GM19099 (cell line): ENCODE results near the gene PRDM12.

Source experiments
- POLR2A ChIP-seq: IDR thresholded peaks from 3 replicates; pipeline ENCODE4 v1.6.1; 2011; ENCODE audit warnings: low read depth; ENCODE audit not compliant: insufficient read length; ENCODE audit errors: extremely low read depth

PRDM12 gene

DNA sequence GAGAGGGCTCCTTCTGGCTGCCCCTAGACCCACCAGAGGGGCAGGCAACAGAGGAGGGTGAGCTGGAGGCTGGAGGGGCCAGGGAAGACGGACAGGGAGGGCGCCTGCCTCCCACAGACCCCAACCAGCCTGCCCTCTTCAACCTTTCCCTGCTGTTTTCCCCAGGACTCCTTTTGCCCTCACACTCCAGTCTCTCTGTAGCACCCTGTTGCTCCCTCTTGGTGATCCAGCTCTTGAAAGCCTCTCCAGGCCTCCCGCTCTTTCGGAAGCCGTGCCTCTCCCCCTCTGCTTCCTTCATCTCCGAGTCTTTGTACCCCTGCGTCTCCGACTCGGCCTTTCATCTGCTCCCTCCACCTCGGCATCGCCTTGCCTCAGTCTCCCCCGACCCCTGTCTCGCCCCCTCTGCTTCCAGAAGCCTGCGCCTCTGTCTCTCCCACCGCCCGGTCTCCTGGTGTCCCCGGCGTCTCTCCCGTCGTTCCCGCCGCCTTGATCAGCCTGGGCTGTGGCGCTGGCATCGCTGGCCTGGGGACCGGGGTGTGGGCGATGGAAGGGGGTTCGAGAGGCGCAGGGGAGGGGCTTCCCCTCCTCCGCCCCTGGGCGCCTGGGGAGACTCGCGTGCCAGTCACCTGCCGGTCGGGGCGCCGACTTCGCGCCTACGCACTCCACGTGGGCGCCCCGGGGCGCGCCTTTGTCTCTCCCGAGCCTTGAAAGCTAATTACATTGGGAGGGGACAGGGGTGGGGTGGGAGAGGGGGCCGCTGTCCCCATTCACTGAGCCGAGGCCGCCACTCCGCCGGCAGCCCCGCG is 5.3 kb upstream of the PRDM12 start:
- no peak for TF ChIP-seq POLR2A

DNA sequence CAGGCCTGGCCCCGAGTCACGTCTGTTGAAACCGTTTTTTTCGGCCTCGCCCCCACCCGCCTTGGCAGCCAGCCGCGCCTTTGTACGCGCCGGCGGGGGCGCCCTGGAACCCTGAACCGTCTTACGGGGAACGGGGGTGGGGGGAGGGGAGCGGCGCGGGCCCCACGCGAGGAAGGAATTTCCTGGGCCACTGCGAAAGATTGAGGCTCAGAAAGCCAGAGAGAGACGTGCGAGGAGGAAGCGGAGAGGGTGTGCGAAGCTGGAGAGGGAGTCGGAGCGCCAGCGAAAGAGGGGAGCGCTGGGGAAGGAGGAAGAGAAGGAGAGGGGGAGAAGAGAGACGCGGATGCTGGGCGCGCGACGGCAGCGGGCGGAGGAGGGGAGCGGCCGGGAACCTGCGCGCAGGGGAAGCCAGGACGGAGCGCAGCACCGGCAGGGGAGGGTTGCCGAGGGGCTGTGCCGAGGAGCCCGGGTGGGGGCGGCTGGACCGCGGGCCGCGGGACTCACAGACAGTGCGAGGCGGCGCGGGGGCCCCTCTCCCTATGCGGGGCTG is 4.6 kb upstream of the PRDM12 start:
- TF ChIP-seq POLR2A = no peak

- TF ChIP-seq POLR2A = no peak
Measured at GRCh38 chr9:130660326-130660682, 4.1 kb upstream of the PRDM12 start.

DNA sequence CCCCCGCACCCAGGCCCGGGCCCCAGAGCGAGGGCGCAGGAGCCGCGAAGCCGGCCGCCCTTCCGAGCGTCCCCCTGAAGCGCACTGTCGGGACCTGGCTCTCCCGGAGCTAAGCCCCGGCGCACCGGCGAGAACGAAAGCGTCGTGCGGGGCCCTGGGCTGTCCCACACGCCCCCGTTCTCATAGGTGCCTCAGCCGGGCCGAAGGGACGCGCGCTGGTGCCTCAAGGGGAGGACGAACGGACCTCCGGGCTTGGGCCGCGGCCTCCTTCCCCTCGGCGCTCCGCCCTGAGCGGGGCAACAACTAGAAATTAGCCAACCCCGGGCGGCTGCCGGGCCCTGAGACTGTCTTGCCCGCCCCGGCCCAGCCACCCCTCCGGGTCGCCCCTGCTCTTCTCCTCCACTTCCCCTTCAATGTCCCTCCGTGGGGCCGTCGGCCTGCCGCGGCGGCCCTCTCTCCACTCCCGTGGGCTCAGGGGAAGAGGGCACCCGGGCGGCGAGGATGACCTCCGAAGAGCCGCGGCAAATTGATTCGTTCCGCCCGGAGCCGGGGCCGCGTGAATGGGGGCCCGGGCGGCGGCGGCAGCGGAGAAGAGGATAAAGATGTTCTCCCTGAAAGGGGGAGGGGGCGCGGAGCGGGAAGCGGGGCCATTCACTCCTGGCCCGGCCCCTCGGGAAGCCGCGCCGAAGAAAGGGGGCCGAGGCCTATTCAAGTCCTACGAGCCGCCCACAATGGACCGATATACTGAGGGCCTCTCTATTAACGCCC is 3.5 kb upstream of the PRDM12 start:
- TF ChIP-seq POLR2A = no peak

DNA sequence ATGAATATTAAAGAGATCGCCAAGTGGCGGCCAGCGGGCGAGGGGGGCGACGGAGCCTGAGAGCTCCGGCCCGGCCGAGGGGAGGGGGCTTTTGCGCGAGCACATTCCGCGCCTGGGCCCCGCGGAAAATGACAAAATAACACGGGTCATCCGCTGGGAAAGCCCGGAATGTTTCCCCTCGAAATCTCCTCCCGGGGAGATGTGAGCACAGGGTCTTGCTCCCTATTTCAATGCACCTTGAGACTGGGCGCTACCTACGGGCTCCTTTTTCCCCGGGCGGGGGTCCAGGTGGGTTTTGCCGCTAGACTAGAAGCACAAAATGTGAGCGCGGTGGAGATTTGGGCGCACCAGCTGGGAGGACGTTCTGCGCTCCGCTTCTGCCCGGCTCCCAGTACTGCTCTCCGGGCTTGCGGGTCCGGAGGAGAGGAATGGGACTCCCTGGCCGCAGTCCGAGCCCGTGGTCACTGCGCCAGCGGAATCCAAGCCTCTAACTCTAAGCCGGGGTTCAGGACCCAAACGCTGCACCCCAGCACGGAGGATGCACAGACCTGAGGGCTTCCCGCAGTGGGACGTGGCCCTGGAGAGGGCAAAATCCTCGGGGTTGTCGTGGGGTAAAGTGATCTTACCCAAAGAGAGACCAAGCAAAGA is 2.8 kb upstream of the PRDM12 start:
- TF ChIP-seq POLR2A = no peak

DNA sequence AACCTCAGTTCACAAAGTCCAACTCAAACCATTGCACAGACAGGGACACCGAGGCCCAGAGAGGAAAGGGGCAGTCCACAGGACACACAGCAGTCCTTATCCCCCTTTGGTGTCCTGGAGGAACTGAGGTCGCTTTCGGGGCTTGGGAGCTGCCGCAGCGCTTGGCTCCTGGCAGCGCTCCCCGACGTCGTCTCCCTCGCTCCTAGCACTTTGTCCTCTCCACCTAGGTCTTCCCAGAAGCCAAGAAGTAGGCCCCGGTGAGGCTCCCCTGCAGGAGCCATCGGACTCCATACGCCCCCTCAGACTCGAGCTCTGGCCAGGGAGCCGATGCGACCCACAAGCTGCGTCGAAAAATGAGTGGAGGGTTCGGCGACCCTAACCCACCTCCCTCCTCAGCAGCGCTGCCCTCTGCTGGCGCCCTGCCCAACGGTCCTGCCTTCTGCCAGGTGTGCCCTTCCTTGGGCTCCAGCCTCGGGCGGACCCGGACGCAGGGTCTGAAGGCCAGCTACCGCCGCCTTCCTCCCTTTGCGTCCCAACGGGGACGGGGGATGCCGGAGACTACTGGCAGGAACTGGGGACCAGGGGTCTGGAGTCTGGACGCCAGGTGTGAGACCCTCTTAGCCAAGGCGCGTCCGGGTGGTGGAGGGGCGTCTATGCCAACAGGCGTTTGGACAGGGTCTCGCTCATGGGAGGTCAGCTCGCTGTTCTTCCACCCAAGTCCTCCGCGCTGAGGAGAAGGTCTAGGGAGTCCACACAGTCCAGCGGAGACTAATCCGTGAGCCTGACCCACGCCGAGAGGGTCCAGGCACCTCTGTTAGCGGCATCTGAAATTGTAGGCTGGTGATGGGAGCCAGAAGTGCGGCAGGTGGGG is 2.1 kb upstream of the PRDM12 start:
- no peak for TF ChIP-seq POLR2A

- TF ChIP-seq POLR2A = no peak
Measured at GRCh38 chr9:130662970-130663257, 1.5 kb upstream of the PRDM12 start.

DNA sequence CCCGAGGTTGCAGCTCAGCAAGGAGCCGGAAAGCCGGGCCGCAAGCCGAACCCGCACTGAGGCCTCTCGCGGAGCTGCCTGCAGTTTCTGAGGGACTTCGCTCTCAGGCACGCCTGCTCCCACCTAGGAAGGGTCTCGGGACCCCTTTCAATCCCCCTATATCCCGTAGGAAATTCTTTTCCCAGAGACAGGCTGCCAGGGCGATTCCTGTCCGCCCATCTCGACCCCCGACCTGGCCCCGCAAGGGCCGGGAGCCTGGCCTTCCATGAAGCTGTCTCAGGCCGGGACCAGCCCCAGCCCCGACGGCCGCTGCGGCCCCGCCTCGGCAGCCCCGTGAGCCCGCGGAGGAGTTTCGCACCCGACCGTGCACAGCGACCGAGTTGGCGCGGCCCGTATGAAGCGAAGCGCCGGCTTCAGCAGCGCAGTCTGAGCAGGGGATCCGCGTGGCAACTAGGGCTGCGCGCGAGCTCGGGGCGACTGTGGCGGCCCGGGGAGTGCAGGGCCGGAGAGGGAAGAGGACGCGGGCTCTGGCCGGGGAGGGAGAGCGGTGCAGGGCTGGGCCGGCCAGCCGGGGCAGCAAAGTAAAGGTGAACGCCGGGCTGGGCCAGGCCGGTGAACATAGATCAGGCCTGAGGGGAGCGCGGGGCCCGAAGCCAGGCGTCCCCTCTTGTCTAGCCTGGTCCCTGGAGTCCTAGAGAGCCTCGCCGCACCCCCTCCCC is 977 bp upstream of the PRDM12 start:
- TF ChIP-seq POLR2A = no peak

DNA sequence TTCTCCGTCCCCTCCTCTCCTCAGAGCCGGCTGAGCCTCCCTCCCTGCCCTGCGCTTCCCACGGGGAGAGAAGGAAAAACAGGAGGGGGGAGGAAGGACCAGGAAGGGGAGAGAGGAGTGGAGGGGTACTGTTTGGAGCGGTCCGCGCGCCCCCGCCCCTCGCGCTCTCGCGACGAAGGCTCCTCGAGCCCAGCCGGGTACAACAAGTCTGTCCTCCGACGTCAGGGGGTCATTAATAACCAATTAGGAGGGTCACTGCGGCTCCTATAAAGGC is 480 bp upstream of the PRDM12 start:
- TF ChIP-seq POLR2A = no peak

GRCh38 chr9:130665029-130665430 is 636 bp downstream of the PRDM12 start:
- no peak for TF ChIP-seq POLR2A

DNA sequence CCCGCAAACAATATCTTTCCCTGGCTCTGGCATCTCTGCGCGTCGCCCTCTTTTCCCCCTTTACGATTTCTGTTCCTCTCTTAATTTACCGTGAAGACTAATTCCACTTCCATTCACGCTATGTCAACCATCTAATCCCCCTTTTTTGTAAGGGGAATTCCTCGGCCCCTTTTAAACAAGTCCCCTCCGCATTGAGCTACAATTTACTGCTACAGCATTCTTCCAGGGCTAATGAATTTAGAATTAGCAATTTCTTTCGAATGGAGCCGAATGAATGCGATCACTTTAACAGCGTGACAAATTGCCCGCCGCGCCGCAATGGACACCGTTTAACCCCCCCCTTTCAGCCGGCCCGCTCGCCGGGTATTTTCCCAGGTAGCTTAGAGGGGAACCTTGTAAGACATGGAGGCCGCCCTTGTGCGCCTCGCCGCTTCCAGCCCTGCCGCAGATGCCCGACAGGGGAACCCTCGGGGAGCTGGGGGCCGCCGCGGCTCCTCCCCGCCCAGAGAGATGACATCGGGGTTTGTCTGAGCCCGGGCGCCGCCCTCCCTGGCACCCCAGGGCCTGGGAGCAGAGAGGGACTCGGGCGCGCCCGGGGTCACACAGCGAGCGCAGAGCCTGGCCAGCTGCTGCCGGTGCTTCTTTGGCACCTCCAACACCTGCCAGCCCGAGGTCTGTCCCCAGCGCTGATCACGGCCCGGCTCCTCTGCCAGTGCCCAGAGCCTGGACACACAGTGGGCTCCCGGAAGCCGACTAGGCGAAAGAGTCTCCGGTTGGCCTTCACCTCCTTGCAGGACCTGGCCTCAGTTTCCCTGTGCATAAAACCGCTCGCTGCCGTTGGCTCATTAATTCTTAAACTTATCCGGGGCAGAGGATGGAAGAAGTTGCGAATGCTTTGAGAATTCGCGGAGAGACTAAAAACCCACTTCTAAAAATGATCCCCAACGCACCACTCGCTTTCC is 1.3 kb downstream of the PRDM12 start:
- no peak for TF ChIP-seq POLR2A

DNA sequence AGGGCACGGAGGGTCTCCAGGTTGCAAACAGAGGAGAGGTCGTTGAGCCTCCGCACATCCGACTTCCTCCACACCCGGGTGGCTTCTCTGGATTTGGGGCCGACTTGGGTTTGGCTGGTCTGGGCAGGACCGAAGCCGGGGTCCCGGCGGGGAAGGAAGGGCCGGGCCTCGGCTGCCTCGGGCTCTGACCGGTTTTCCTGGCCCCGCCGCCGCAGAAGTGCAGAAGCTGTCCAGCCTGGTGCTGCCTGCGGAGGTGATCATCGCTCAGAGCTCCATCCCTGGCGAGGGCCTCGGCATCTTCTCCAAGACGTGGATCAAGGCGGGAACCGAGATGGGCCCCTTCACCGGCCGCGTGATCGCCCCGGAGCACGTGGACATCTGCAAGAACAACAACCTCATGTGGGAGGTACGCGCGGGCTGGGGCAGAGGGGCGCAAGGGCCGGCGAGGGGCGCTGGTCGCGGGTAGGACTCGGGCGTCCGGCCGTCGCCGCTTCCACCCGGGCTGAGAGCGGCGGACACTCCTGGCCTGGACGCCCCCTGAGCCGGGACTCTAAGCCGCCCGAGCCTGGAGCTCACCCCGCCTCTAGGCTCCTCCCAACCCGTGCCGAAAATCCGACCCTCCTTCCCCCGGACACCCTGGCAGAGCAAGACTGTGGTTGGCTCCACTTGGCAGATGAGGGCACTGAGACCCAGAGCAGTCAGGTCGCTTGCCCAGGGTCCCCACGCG is 2.2 kb downstream of the PRDM12 start:
- TF ChIP-seq POLR2A = no peak

- TF ChIP-seq POLR2A = no peak
Measured at GRCh38 chr9:130667120-130667435, 2.7 kb downstream of the PRDM12 start.

DNA sequence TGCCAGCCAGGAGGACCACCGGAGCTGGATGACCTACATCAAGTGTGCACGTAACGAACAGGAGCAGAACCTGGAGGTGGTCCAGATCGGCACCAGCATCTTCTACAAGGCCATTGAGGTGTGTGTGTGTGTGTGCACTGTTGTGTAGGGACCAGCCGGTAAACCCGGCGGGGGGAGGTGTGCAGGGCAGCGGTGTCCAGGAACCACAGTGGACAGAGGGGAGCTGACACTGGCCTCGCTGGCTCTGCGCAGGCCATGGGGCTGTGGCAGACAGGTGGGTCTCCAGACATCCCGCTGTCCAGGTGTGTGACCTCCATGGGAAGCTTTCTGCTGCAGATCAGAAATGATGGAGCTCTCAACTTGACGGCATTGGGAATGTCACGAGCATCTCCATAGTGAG is 3.8 kb downstream of the PRDM12 start:
- TF ChIP-seq POLR2A = no peak

- no peak for TF ChIP-seq POLR2A
Measured at GRCh38 chr9:130668659-130669058, 4.3 kb downstream of the PRDM12 start.
